ENCODE data around the gene EOMES.
A peak's percentile ranks its signal among the peaks of the same experiment; 100 is the strongest.

DNA sequence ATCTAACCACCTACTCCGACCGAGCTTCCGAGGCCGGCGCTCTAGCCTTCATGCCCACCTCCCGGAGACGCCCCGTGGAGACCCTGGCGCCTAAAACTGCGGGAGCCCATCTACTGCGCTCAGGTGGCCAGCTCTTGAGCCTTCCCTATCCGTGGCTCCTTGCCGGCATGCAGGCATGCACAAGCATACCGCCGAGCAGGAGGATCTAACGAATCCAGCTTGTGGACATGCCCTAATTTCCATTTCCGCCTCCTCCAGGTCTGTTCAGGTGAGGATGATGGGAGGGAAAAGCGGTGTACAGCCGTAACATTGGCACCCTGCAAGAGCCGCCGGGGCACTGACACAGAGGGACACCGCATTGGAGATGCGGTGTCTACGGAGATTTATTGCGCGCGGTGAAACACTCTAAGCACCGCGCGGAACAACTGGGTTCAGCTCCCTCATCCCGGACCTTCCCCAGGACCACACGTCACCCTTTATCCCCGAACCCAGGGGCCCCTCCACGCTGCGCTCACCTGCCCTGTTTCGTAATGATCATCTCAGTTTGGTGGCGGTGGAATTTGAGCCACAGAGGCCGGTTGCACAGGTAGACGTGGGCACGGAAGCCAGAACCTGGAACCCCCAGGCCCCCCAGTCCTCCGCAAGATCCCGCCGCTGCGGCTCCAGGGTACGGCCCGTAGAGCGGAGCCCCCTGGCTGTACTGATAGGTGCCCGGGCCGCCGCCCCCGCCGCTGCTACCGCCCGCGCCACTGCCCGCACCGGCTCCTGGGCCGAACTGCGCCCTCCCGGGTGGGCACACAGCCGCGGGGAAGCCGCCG, 1.0 kb downstream of the EOMES start:
- TF ChIP-seq CTCF (IDR thresholded peaks at IDR 0.05) (peak; percentile 3), EZH2 (IDR thresholded peaks at IDR 0.05; ENCODE audit: borderline replicate concordance, insufficient read depth, low read depth, low read length, poor library complexity, severe bottlenecking) (no peak)
